ENCODE measurements around the gene SEPSECS.

Gene SEPSECS

DNA sequence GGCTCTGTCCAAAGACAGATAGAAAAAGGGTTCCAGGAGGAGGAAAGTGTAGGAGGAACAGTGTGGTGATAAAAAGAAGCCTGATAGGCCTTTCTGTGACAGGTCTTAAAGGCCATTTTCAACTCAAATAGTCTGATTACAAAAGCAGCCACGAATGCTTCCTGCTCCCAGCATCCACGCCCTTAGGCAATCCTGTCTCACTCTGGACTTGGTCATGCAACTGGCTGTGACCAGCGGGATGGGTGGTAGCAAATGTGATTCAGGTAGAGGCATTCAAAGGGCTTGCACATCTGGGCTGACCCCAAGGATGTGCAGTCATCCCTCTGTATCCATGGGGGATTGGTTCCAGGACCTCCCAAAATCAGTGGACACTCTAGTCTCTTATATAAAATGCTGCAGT lies 14.4 kb upstream of the SEPSECS start:
- Histone ChIP-seq H3K9me3 (ENCODE audit: control insufficient read depth, low read length) (no peaks in the 10 kb centered on the region), H3K36me3 (ENCODE audit: control insufficient read depth, insufficient read depth, low read length) (peaks cover 13% of the 10 kb centered on the region), H3K4me1 (ENCODE audit: control insufficient read depth, insufficient read depth, low read length, poor library complexity, severe bottlenecking) (peaks cover 3% of the 10 kb centered on the region), H3K27ac (ENCODE audit: insufficient read depth, low read length, poor library complexity, severe bottlenecking) (no peak overlapping the region), H3K4me3 (ENCODE audit: insufficient read depth, low read depth, low read length, poor library complexity, severe bottlenecking) (no peak overlapping the region), H3K27me3 (replicated peaks; ENCODE audit: control insufficient read depth, insufficient read depth, low read length, poor library complexity, severe bottlenecking) (no peaks in the 10 kb centered on the region)
- no peak for DNase-seq

- DNase-seq = no peak
- H3K4me3 ChIP-seq (ENCODE audit: insufficient read depth, low read depth, low read length, poor library complexity, severe bottlenecking) = no peak overlapping the region
- H3K27me3 ChIP-seq (replicated peaks; ENCODE audit: control insufficient read depth, insufficient read depth, low read length, poor library complexity, severe bottlenecking) = no peaks in the 10 kb centered on the region
- peaks cover 13% of the 10 kb centered on the region for H3K36me3 ChIP-seq (ENCODE audit: control insufficient read depth, insufficient read depth, low read length)
- H3K4me1 ChIP-seq (ENCODE audit: control insufficient read depth, insufficient read depth, low read length, poor library complexity, severe bottlenecking) = no peaks in the 10 kb centered on the region
- no peak overlapping the region for H3K27ac ChIP-seq (ENCODE audit: insufficient read depth, low read length, poor library complexity, severe bottlenecking)
- H3K9me3 ChIP-seq (ENCODE audit: control insufficient read depth, low read length) = no peaks in the 10 kb centered on the region
These were observed 13.0 kb upstream of the SEPSECS start for GRCh38 chr4:25172961-25173915.

GRCh38 chr4:25171201-25171865 lies 11.1 kb upstream of the SEPSECS start:
- no peaks in the 10 kb centered on the region for H3K27me3 ChIP-seq (replicated peaks; ENCODE audit: control insufficient read depth, insufficient read depth, low read length, poor library complexity, severe bottlenecking)
- H3K27ac ChIP-seq (ENCODE audit: insufficient read depth, low read length, poor library complexity, severe bottlenecking) = no peak overlapping the region
- no peak for DNase-seq
- no peaks in the 10 kb centered on the region for H3K9me3 ChIP-seq (ENCODE audit: control insufficient read depth, low read length)
- no peaks in the 10 kb centered on the region for H3K4me1 ChIP-seq (ENCODE audit: control insufficient read depth, insufficient read depth, low read length, poor library complexity, severe bottlenecking)
- H3K36me3 ChIP-seq (ENCODE audit: control insufficient read depth, insufficient read depth, low read length) = peaks cover 13% of the 10 kb centered on the region
- no peak overlapping the region for H3K4me3 ChIP-seq (ENCODE audit: insufficient read depth, low read depth, low read length, poor library complexity, severe bottlenecking)

DNA sequence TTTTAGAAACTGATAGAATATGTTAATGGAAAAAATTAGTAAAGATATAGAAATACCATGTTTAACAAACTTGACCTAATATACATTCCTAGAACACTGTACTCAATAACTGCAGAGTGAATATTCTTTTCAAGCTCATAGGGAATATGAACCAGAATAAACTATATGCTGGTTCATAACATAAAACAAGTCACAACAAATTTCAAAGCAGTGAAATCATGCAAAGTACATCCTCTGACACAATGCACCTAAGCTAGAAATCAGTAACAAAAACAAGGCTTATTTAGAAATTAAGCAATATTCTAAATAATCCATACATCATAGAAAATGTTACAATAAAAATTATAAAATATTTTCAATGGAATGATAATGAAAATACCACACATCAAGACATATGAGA lies 9.2 kb upstream of the SEPSECS start:
- H3K36me3 ChIP-seq (ENCODE audit: control insufficient read depth, insufficient read depth, low read length) = peaks cover 9% of the 10 kb centered on the region
- no peaks in the 10 kb centered on the region for H3K4me1 ChIP-seq (ENCODE audit: control insufficient read depth, insufficient read depth, low read length, poor library complexity, severe bottlenecking)
- H3K9me3 ChIP-seq (ENCODE audit: control insufficient read depth, low read length) = no peaks in the 10 kb centered on the region
- H3K4me3 ChIP-seq (ENCODE audit: insufficient read depth, low read depth, low read length, poor library complexity, severe bottlenecking) = no peak overlapping the region
- H3K27ac ChIP-seq (ENCODE audit: insufficient read depth, low read length, poor library complexity, severe bottlenecking) = no peak overlapping the region
- H3K27me3 ChIP-seq (replicated peaks; ENCODE audit: control insufficient read depth, insufficient read depth, low read length, poor library complexity, severe bottlenecking) = no peaks in the 10 kb centered on the region
- DNase-seq = no peak

DNA sequence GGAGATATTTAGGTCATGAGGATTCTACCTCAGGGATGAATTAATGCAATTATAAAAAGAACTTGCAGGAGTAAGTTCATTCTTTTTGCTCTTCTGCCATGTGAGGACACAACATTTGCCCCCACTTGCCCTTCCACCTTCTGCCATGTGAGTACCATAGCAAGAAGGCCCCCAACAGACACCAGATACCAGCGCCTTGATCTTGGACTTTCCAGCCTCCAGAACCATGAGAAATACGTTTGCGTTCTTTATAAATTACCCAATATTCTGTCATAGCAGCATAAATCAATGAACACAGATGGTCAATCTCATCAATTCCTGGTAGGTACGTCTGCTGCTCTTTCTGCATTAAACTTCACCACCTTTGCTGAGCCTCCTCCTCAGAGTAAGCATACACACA lies 5.7 kb upstream of the SEPSECS start:
- H3K36me3 ChIP-seq (ENCODE audit: control insufficient read depth, insufficient read depth, low read length) = peaks cover 7% of the 10 kb centered on the region
- peaks cover 5% of the 10 kb centered on the region for H3K4me1 ChIP-seq (ENCODE audit: control insufficient read depth, insufficient read depth, low read length, poor library complexity, severe bottlenecking)
- H3K27ac ChIP-seq (ENCODE audit: insufficient read depth, low read length, poor library complexity, severe bottlenecking) = no peak overlapping the region
- H3K27me3 ChIP-seq (replicated peaks; ENCODE audit: control insufficient read depth, insufficient read depth, low read length, poor library complexity, severe bottlenecking) = no peaks in the 10 kb centered on the region
- H3K4me3 ChIP-seq (ENCODE audit: insufficient read depth, low read depth, low read length, poor library complexity, severe bottlenecking) = no peak overlapping the region
- H3K9me3 ChIP-seq (ENCODE audit: control insufficient read depth, low read length) = no peaks in the 10 kb centered on the region
- DNase-seq = no peak

GRCh38 chr4:25163196-25163595 lies 2.9 kb upstream of the SEPSECS start:
- no peaks in the 10 kb centered on the region for H3K9me3 ChIP-seq (ENCODE audit: control insufficient read depth, low read length)
- no peak overlapping the region for H3K4me3 ChIP-seq (ENCODE audit: insufficient read depth, low read depth, low read length, poor library complexity, severe bottlenecking)
- peaks cover 5% of the 10 kb centered on the region for H3K36me3 ChIP-seq (ENCODE audit: control insufficient read depth, insufficient read depth, low read length)
- no peak overlapping the region for H3K27ac ChIP-seq (ENCODE audit: insufficient read depth, low read length, poor library complexity, severe bottlenecking)
- DNase-seq = no peak
- no peaks in the 10 kb centered on the region for H3K27me3 ChIP-seq (replicated peaks; ENCODE audit: control insufficient read depth, insufficient read depth, low read length, poor library complexity, severe bottlenecking)
- H3K4me1 ChIP-seq (ENCODE audit: control insufficient read depth, insufficient read depth, low read length, poor library complexity, severe bottlenecking) = peaks cover 5% of the 10 kb centered on the region

- Histone ChIP-seq H3K27me3 (replicated peaks; ENCODE audit: control insufficient read depth, insufficient read depth, low read length, poor library complexity, severe bottlenecking) (no peaks in the 10 kb centered on the region), H3K27ac (ENCODE audit: insufficient read depth, low read length, poor library complexity, severe bottlenecking) (no peak overlapping the region), H3K9me3 (ENCODE audit: control insufficient read depth, low read length) (no peaks in the 10 kb centered on the region), H3K36me3 (ENCODE audit: control insufficient read depth, insufficient read depth, low read length) (peaks cover 5% of the 10 kb centered on the region), H3K4me1 (ENCODE audit: control insufficient read depth, insufficient read depth, low read length, poor library complexity, severe bottlenecking) (peaks cover 5% of the 10 kb centered on the region), H3K4me3 (ENCODE audit: insufficient read depth, low read depth, low read length, poor library complexity, severe bottlenecking) (no peak overlapping the region)
- no peak for DNase-seq
These were observed 2.3 kb upstream of the SEPSECS start for GRCh38 chr4:25162566-25162965.

GRCh38 chr4:25161593-25161950 lies 1.3 kb upstream of the SEPSECS start:
- DNase-seq = no peak
- Histone ChIP-seq H3K36me3 (ENCODE audit: control insufficient read depth, insufficient read depth, low read length) (peaks cover 5% of the 10 kb centered on the region), H3K27ac (ENCODE audit: insufficient read depth, low read length, poor library complexity, severe bottlenecking) (peak overlapping the region; percentile 97), H3K4me1 (ENCODE audit: control insufficient read depth, insufficient read depth, low read length, poor library complexity, severe bottlenecking) (peaks cover 5% of the 10 kb centered on the region), H3K9me3 (ENCODE audit: control insufficient read depth, low read length) (no peaks in the 10 kb centered on the region), H3K4me3 (ENCODE audit: insufficient read depth, low read depth, low read length, poor library complexity, severe bottlenecking) (peak overlapping the region; percentile 73), H3K27me3 (replicated peaks; ENCODE audit: control insufficient read depth, insufficient read depth, low read length, poor library complexity, severe bottlenecking) (no peaks in the 10 kb centered on the region)

DNA sequence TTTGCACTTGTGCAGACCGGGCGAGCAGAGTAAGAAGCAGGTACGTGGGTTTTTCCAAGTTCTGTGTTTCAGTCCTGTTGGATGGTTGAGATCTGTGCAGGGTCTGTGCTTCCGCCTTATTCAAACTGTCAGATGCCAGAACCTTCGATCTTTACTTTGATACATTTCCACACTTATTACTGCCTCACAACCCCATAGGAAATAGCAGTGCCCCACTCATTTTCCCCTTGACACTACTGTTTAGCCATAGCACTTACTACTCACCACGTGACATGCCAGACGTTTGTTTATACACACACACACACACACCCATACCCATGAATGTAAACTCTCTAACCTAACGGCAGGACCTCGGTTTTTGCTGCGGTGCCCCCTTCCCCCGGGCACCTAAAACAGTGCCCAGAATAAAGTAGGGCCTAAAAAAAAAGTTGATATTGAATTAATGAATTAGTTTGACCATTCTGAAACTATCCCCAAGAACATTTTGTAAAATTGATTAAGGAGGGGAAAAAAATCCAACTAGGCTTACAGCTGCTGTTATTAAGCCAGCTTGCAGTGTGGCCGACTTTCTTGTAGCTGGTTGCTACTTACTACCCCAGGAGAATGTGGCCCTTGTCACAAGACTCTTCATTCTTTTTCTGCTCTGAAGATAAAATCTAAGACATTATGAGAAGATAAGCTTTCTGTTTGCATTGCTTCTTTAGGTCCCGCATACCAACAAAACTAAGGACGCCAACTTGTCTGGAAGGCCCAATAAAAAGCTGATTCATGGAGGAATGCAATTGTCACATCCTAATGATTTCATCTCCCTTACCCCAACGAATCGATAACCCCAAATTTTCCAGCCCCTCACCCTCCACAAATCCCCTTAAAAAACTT lies 704 bp upstream of the SEPSECS start:
- no peak for DNase-seq
- H3K4me3 ChIP-seq (ENCODE audit: insufficient read depth, low read depth, low read length, poor library complexity, severe bottlenecking) = peak overlapping the region; percentile 73
- peak overlapping the region; percentile 97 for H3K27ac ChIP-seq (ENCODE audit: insufficient read depth, low read length, poor library complexity, severe bottlenecking)
- H3K9me3 ChIP-seq (ENCODE audit: control insufficient read depth, low read length) = no peaks in the 10 kb centered on the region
- H3K27me3 ChIP-seq (replicated peaks; ENCODE audit: control insufficient read depth, insufficient read depth, low read length, poor library complexity, severe bottlenecking) = no peaks in the 10 kb centered on the region
- H3K36me3 ChIP-seq (ENCODE audit: control insufficient read depth, insufficient read depth, low read length) = peaks cover 5% of the 10 kb centered on the region
- H3K4me1 ChIP-seq (ENCODE audit: control insufficient read depth, insufficient read depth, low read length, poor library complexity, severe bottlenecking) = peaks cover 5% of the 10 kb centered on the region

Measured in effector memory CD4-positive, alpha-beta T cell (primary cell).